Aorta (tissue), 5 donors: ENCODE results near the gene TESPA1. TPM values are rescaled to one million over a fixed set of nuclear protein-coding genes. Genes with fewer than 3 reads are reported as not detected.

Experiments
- ATAC-seq: fragments of 200-7000 bp; cut with Tn5 transposase; one replicate; pipeline ENCODE4 v1.9.1; 2022; ENCODE audit warnings: moderate library complexity; ENCODE audit not compliant: low FRiP score
- DNase-seq, 2 donors: peaks; one replicate each; pipeline ENCODE4 v3.0.0-alpha.2; 2020
- H3K27ac ChIP-seq, 2 donors: one replicate each; pipeline ENCODE4 v1.5.1; 2013; ENCODE audit warnings: low read length in 2 of 2, mild to moderate bottlenecking in 2 of 2, moderate library complexity in 2 of 2, control low read depth in 1 of 2, inconsistent platforms in 1 of 2, low read depth in 1 of 2
- H3K27me3 ChIP-seq, 2 donors: one replicate each; pipeline ENCODE4 v1.6.1; 2013; ENCODE audit warnings: control low read depth in 1 of 2, low read length in 1 of 2, mild to moderate bottlenecking in 1 of 2, moderate library complexity in 1 of 2; ENCODE audit not compliant: insufficient read depth in 2 of 2, control insufficient read depth in 1 of 2
- H3K36me3 ChIP-seq, 2 donors: one replicate each; pipeline ENCODE4 v1.6.1; 2013; ENCODE audit warnings: control low read depth in 1 of 2, low read length in 1 of 2, mild to moderate bottlenecking in 1 of 2; ENCODE audit not compliant: insufficient read depth in 2 of 2, control insufficient read depth in 1 of 2
- H3K4me1 ChIP-seq, 2 donors: one replicate each; pipeline ENCODE4 v1.6.1; 2013; ENCODE audit warnings: low read length in 2 of 2, control low read depth in 1 of 2, mild to moderate bottlenecking in 1 of 2, moderate library complexity in 1 of 2; ENCODE audit not compliant: insufficient read depth in 2 of 2, control insufficient read depth in 1 of 2
- H3K4me3 ChIP-seq, 2 donors: one replicate each; pipeline ENCODE4 v1.5.1; 2013; ENCODE audit warnings: low read length in 2 of 2, control low read depth in 1 of 2, mild to moderate bottlenecking in 1 of 2
- H3K9me3 ChIP-seq: one replicate; pipeline ENCODE4 v1.6.1; 2013; ENCODE audit warnings: mild to moderate bottlenecking, low read length; ENCODE audit not compliant: control insufficient read depth
- WGBS, 2 donors: extraction: QIAGEN DNeasy Blood & Tissue Kit; methylation state at CpG; one replicate each; pipeline ENCODE4 v1.1.7; 2013; 5-methylcytosine and 5-hydroxymethylcytosine counted together
- intact Hi-C, 2 donors: fragments of 100-400 bp; cut with DNase I; formaldehyde crosslinking; loops; one replicate each; pipeline versions ENCODE4 v1.14.2 to v1.15.0; 2022
- polyA plus RNA-seq, 2 donors: library from polyadenylated mRNA; stranded (reverse); fragments of 200-250 nt; gene quantifications; one replicate each; pipeline ENCODE4 v1.2.3, GENCODE V29; 2013
- total RNA-seq, 2 donors: library from RNA; stranded (reverse); fragmentation: NEBNext Ultra II Directional; extraction: Animal tissue kit (Norgen Biotek cat#: 25700); gene quantifications; one replicate each; pipeline ENCODE4 v1.2.1, GENCODE V29; 2021
- donor health status: healthy with polysubstance abuse.
- donor health status: Bipolar disorder and iron deficiency.
- donor health status: DM: no; HTN: no; CAD: no.
- donor health status: DM: no; HTN: no; CAD: no.
- donor health status: DM: yes; HTN: yes; CAD: no.

TESPA1 gene
- total and polyA plus RNA-seq, 4 donors: 0.26 to 2.1 (median 1.0) TPM

- WGBS, 2 donors: 72 to 73% methylated on average over 10 of the region's 10 CpGs
- Histone ChIP-seq H3K4me1 (no peaks in the 10 kb centered on the region), H3K36me3 (no peaks in the 10 kb centered on the region), H3K27ac (no peak overlapping the region), H3K9me3 (no peaks in the 10 kb centered on the region), H3K27me3 (no peaks in the 10 kb centered on the region), H3K4me3 (no peak overlapping the region)
- ATAC-seq (no peak), DNase-seq (no peak)
- intact Hi-C loops: loop anchor here (5.0 kb wide), 3 partner anchors 205 to 255 kb away; no protein-coding TSS in a partner anchor
Measured at GRCh38 chr12:54956818-54957641, 27.5 kb downstream of the TESPA1 start.

DNA sequence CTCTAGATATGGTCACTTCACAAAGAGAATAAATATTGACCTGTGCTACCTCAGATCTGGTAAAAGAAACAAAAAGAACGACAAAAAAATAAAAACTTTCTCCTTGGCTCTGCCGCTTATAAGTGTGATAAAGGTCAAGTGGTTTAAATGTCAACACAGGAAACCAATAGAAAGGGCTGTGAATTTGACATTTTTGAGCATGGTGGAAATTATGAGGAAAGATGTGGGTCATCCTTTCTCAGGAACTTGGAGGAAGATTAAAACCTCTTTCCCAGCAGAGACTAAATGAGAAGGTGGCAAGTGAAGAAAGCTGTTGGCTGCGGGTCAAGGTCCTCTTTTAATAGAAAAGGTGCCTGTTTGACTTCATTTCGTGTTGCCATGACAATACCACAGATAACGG lies 28.2 kb downstream of the TESPA1 start:
- intact Hi-C loops: loop anchor here (5.0 kb wide), 3 partner anchors 204 to 254 kb away; no protein-coding TSS in a partner anchor
- no peaks in the 10 kb centered on the region for H3K4me1 ChIP-seq
- WGBS, 2 donors: 52 to 60% methylated on average over 5 of the region's 5 CpGs
- no peaks in the 10 kb centered on the region for H3K27me3 ChIP-seq
- no peaks in the 10 kb centered on the region for H3K36me3 ChIP-seq
- no peak overlapping the region for H3K27ac ChIP-seq
- no peak overlapping the region for H3K4me3 ChIP-seq
- ATAC-seq (no peak), DNase-seq (no peak)
- no peaks in the 10 kb centered on the region for H3K9me3 ChIP-seq

DNA sequence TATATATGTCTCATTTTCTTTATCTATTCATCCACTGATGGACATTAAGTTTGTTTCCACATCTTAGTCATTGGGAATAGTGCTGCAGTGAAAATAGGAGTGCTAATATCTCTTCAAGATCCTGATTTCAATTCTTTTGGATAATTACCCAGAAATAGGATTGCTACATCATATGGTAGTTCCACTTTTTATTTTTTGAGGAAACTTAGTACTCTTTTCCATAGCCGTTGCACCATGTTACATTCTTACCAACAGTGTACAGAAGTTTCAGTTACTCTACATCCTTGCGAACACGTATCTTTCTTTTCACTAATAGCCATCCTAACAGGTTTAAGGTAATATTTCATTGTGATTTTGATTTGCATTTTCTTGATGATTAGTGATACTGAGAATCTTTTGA lies 29.8 kb downstream of the TESPA1 start:
- Histone ChIP-seq H3K27ac (no peak overlapping the region), H3K4me3 (no peak overlapping the region), H3K27me3 (no peaks in the 10 kb centered on the region), H3K36me3 (no peaks in the 10 kb centered on the region), H3K9me3 (no peaks in the 10 kb centered on the region), H3K4me1 (no peaks in the 10 kb centered on the region)
- ATAC-seq (no peak), DNase-seq (no peak)
- intact Hi-C loops: loop anchor here (5.0 kb wide), 3 partner anchors 202 to 252 kb away; no protein-coding TSS in a partner anchor
- 83 to 88% methylated on average over 3 of the region's 3 CpGs for WGBS, 2 donors

DNA sequence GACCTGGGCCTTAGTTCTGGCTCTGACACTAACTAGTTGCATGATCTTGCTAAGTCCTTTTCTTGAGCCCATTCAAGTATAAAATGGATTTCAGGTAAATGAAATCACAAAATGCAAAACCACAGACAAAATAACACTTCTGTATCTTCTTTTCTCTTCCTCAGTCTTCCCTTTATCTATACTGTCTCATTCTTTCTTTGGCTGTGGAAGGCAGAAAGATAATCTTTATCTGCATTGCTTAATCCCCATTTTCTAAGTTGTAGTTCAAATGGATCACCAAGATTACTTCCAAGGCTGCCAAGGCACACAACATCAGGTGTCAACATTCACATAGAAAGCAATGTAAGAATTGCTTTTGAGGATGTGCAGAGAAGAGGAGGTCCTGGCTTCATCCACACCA lies 30.3 kb downstream of the TESPA1 start:
- Histone ChIP-seq H3K27me3 (no peaks in the 10 kb centered on the region), H3K4me1 (no peaks in the 10 kb centered on the region), H3K36me3 (no peaks in the 10 kb centered on the region), H3K4me3 (no peak overlapping the region), H3K27ac (no peak overlapping the region), H3K9me3 (no peaks in the 10 kb centered on the region)
- DNase-seq (no peak), ATAC-seq (no peak)
- intact Hi-C loops: no loop called here

- no peaks in the 10 kb centered on the region for H3K36me3 ChIP-seq
- DNase-seq: no peak
- no peaks in the 10 kb centered on the region for H3K27me3 ChIP-seq
- intact Hi-C loops: no loop called here
- no peak for ATAC-seq
- H3K4me1 ChIP-seq: no peaks in the 10 kb centered on the region
- 82 to 88% methylated on average over 1 of the region's 1 CpG for WGBS, 2 donors
- H3K9me3 ChIP-seq: no peaks in the 10 kb centered on the region
- no peak overlapping the region for H3K27ac ChIP-seq
- no peak overlapping the region for H3K4me3 ChIP-seq
Measured at GRCh38 chr12:54950071-54950727, 34.4 kb downstream of the TESPA1 start.

GRCh38 chr12:54949073-54949711 lies 35.4 kb downstream of the TESPA1 start:
- Histone ChIP-seq H3K27ac (no peak overlapping the region), H3K4me1 (no peaks in the 10 kb centered on the region), H3K36me3 (no peaks in the 10 kb centered on the region), H3K9me3 (no peaks in the 10 kb centered on the region), H3K4me3 (no peak overlapping the region), H3K27me3 (no peaks in the 10 kb centered on the region)
- DNase-seq: no peak
- intact Hi-C loops: no loop called here
- WGBS, 2 donors: 16 to 29% methylated on average over 2 of the region's 2 CpGs
- no peak for ATAC-seq

DNA sequence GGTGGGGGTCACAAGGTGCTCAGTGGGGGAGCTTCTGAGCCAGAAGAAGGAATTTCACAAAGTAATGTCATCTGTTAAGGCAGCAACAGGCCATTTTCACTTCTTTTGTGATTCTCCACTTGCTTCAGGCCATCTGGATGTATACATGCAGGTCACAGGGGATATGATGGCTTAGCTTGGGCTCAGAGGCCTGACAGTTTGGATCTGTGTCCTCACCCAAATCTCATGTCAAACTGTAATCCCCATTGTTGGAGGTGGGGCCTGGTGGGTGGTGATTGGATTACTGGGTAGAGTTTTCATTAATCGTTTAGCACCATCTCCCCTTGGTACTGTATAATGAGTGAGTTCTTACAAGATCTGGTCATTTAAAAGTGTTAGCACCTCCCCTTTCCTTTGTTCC lies 36.4 kb downstream of the TESPA1 start:
- DNase-seq: no peak
- Histone ChIP-seq H3K9me3 (no peaks in the 10 kb centered on the region), H3K4me1 (no peaks in the 10 kb centered on the region), H3K36me3 (no peaks in the 10 kb centered on the region), H3K27me3 (no peaks in the 10 kb centered on the region), H3K27ac (no peak overlapping the region), H3K4me3 (no peak overlapping the region)
- WGBS, 2 donors: 77 to 88% methylated on average over 1 of the region's 1 CpG
- ATAC-seq: no peak
- intact Hi-C loops: no loop called here

DNA sequence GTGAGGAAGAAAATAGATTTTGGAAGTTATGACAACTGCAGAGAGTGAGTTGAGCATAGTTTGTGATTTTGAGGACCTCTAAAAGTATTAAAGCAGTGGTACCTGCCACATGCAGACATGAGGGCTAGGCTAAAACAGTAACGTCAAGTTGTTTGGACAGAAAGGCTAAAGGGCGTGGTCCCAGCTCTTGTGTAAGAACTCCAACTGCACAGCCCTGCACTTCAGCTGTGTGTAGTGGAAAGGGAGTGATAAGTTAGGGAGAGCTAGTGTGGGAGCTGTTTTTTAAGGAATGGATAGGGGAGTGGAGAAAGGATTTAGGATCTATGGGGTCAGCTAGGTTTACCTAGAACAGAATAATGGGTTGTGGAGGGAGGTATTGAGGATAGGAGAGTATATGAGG lies 39.5 kb downstream of the TESPA1 start:
- intact Hi-C loops: no loop called here
- no peak for DNase-seq
- H3K4me1 ChIP-seq: no peaks in the 10 kb centered on the region
- ATAC-seq: no peak
- H3K27ac ChIP-seq: no peak overlapping the region
- H3K4me3 ChIP-seq: no peak overlapping the region
- H3K27me3 ChIP-seq: no peaks in the 10 kb centered on the region
- no peaks in the 10 kb centered on the region for H3K36me3 ChIP-seq
- no peaks in the 10 kb centered on the region for H3K9me3 ChIP-seq
- 78 to 80% methylated on average over 2 of the region's 2 CpGs for WGBS, 2 donors
